HUDEP-2 (cell line): ENCODE data around the gene SMYD3.

Source experiments
- DNase-seq, 76 experiments: peaks; one replicate each; lab custom pipeline; 2025; ENCODE audit not compliant: unreplicated experiment in 76 of 76; lab: John Stamatoyannopoulos, UW

Gene SMYD3

GRCh38 chr1:245896258-245896657 lies 610.8 kb downstream of the SMYD3 start:
- DNase-seq = no peak

- DNase-seq = no peak
Measured at GRCh38 chr1:245895455-245895959, 611.6 kb downstream of the SMYD3 start.

GRCh38 chr1:245894843-245895242 lies 612.2 kb downstream of the SMYD3 start:
- no peak for DNase-seq

- no peak for DNase-seq
Measured at GRCh38 chr1:245893025-245893424, 614.1 kb downstream of the SMYD3 start.

GRCh38 chr1:245888809-245889208 lies 618.3 kb downstream of the SMYD3 start:
- peak in 14 of 76 experiments; percentile 0 to 36 (median 6) for DNase-seq

- no peak for DNase-seq
Measured at GRCh38 chr1:245887829-245888228, 619.2 kb downstream of the SMYD3 start.

GRCh38 chr1:245881767-245882391 lies 625.2 kb downstream of the SMYD3 start:
- DNase-seq = no peak

- DNase-seq = no peak
Measured at GRCh38 chr1:245880754-245881403, 626.2 kb downstream of the SMYD3 start.

GRCh38 chr1:245879091-245879490 lies 628.0 kb downstream of the SMYD3 start:
- DNase-seq = no peak

- no peak for DNase-seq
Measured at GRCh38 chr1:245878585-245878984, 628.5 kb downstream of the SMYD3 start.

GRCh38 chr1:245877976-245878375 lies 629.1 kb downstream of the SMYD3 start:
- DNase-seq = no peak

- DNase-seq = no peak
Measured at GRCh38 chr1:245876586-245876985, 630.5 kb downstream of the SMYD3 start.

GRCh38 chr1:245875581-245876261 lies 631.4 kb downstream of the SMYD3 start:
- no peak for DNase-seq

- peak in 75 of 76 experiments; percentile 13 to 92 (median 75) for DNase-seq
Measured at GRCh38 chr1:245874942-245875580, 632.0 kb downstream of the SMYD3 start.

GRCh38 chr1:245873883-245874671 lies 633.0 kb downstream of the SMYD3 start:
- no peak for DNase-seq

- no peak for DNase-seq
Measured at GRCh38 chr1:245873068-245873467, 634.0 kb downstream of the SMYD3 start.

GRCh38 chr1:245872475-245872874 lies 634.6 kb downstream of the SMYD3 start:
- no peak for DNase-seq

GRCh38 chr1:245871915-245872314 lies 635.2 kb downstream of the SMYD3 start:
- no peak for DNase-seq

GRCh38 chr1:245871191-245871590 lies 635.9 kb downstream of the SMYD3 start:
- DNase-seq = no peak

GRCh38 chr1:245870698-245871097 lies 636.4 kb downstream of the SMYD3 start:
- no peak for DNase-seq
